RWPE1 (cell line): ENCODE measurements around the gene ADAMTS14.

Experiments used
- CTCF ChIA-PET: fragments of 350-600 bp; sonication (Branson Sonifier 250); formaldehyde crosslinking; extraction: SDS; loops from one replicate; lab custom pipeline; 2021; lab: Yijun Ruan, JAX
- POLR2A ChIA-PET: fragments of 400-600 bp; formaldehyde crosslinking; extraction: SDS; loops from one replicate; lab custom pipeline; 2020; ENCODE audit warnings: antibody characterized with exemption; ENCODE audit not compliant: low non-redundant PET; lab: Yijun Ruan, JAX
- DNase-seq: peaks from one replicate; pipeline ENCODE4 v3.0.0; 2012; ENCODE audit warnings: low spot score
- H3K27ac ChIP-seq: fragments of 450-650 bp; 2 replicates; pipeline ENCODE4 v1.5.1; 2017
- TF ChIP-seq, protein P1 (sequence below): fragments of 450-650 bp; conservative IDR thresholded peaks from 2 replicates; pipeline ENCODE4 v1.5.1; 2017; ENCODE audit warnings: low read depth, mild to moderate bottlenecking

The ADAMTS14 gene

DNA sequence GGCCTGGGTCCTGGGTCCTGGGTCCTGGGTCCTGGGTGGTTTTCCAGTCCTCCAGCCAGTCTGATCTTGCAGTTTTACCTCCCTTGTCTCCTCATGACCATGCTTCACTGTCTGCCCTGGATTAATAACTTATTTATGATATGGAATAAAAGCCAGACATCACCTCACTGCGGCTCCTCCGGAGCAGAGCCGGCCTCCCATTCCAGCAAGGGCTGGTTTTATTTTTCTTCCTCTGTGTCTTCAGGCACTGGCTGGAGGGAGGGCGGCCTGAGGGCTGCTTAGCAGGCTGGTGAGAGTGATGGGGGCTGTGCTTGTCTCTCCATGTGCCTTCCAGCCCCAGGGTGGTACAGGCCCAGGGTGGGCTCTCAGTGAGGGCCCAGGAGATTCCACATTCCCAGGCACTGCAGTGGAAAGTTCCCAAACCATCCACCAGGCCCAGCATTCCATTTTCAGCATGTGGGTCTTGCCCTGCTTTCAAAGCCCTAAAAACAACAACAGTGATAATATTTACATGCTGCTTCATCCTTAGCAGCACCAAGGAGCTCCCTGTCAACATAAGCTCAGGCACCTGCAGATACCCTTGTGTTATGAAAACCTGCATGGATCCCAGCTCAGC lies 12.6 kb downstream of the ADAMTS14 start:
- ChIA-PET POLR2A (no interaction called here), CTCF (no interaction called here)
- no peak for DNase-seq
- H3K27ac ChIP-seq: no peak overlapping the region
- TF ChIP-seq, protein P1, sequence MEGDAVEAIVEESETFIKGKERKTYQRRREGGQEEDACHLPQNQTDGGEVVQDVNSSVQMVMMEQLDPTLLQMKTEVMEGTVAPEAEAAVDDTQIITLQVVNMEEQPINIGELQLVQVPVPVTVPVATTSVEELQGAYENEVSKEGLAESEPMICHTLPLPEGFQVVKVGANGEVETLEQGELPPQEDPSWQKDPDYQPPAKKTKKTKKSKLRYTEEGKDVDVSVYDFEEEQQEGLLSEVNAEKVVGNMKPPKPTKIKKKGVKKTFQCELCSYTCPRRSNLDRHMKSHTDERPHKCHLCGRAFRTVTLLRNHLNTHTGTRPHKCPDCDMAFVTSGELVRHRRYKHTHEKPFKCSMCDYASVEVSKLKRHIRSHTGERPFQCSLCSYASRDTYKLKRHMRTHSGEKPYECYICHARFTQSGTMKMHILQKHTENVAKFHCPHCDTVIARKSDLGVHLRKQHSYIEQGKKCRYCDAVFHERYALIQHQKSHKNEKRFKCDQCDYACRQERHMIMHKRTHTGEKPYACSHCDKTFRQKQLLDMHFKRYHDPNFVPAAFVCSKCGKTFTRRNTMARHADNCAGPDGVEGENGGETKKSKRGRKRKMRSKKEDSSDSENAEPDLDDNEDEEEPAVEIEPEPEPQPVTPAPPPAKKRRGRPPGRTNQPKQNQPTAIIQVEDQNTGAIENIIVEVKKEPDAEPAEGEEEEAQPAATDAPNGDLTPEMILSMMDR: no peak

GRCh38 chr10:70685455-70685911 lies 13.2 kb downstream of the ADAMTS14 start:
- POLR2A ChIA-PET: no interaction called here
- DNase-seq: no peak
- TF ChIP-seq, protein P1: no peak
- no peak overlapping the region for H3K27ac ChIP-seq
- CTCF ChIA-PET: no interaction called here

- no peak overlapping the region for H3K27ac ChIP-seq
- POLR2A ChIA-PET: no interaction called here
- CTCF ChIA-PET: no interaction called here
- no peak for DNase-seq
- TF ChIP-seq, protein P1: no peak
Observed at GRCh38 chr10:70688828-70689227, 16.5 kb downstream of the ADAMTS14 start.

- H3K27ac ChIP-seq: no peak overlapping the region
- no peak for DNase-seq
- ChIA-PET CTCF (interaction anchor here (0.6 kb wide), 1 partner anchor 24 kb away, joined by 4 read pairs; no protein-coding TSS in a partner anchor), POLR2A (no interaction called here)
- TF ChIP-seq, protein P1: no peak
Observed at GRCh38 chr10:70689661-70690060, 17.4 kb downstream of the ADAMTS14 start.

GRCh38 chr10:70690589-70690988 lies 18.3 kb downstream of the ADAMTS14 start:
- no peak overlapping the region for H3K27ac ChIP-seq
- CTCF ChIA-PET: no interaction called here
- TF ChIP-seq, protein P1: no peak
- DNase-seq: no peak
- POLR2A ChIA-PET: no interaction called here

GRCh38 chr10:70691611-70692010 lies 19.3 kb downstream of the ADAMTS14 start:
- DNase-seq: no peak
- POLR2A ChIA-PET: interaction anchor here (0.5 kb wide), 1 partner anchor 17 kb away, joined by 4 read pairs; no protein-coding TSS in a partner anchor
- no peak overlapping the region for H3K27ac ChIP-seq
- CTCF ChIA-PET: interaction anchor here (0.7 kb wide), 1 partner anchor 10 kb away, joined by 3 read pairs; no protein-coding TSS in a partner anchor
- TF ChIP-seq, protein P1: no peak
